SK-N-SH (cell line): ENCODE measurements around the gene INPP5A. TPM values are rescaled to one million over a fixed set of nuclear protein-coding genes. Genes with fewer than 3 reads are reported as not detected.

Source experiments
- CTCF ChIA-PET: fragments of 300-600, 350-600 bp; formaldehyde crosslinking; extraction: SDS; loops from one replicate; lab custom pipeline; 2021; lab: Yijun Ruan, JAX
- POLR2A ChIA-PET: fragments of 350-600 bp; sonication (Branson Sonifier 250); formaldehyde crosslinking; extraction: SDS; loops from one replicate; lab custom pipeline; 2020; ENCODE audit warnings: antibody characterized with exemption, inconsistent platforms; lab: Yijun Ruan, JAX
- DNase-seq: peaks from one replicate; pipeline ENCODE4 v3.0.0; 2012
- H2AFZ ChIP-seq: fragments of 200-600 bp; sonication (generic); 2 replicates; pipeline ENCODE4 v1.8.1; 2016; ENCODE audit warnings: antibody characterized with exemption, mild to moderate bottlenecking, low read depth
- H3F3A ChIP-seq: fragments of 200-600 bp; sonication (generic); replicated peaks from 2 replicates; pipeline ENCODE3; 2016; ENCODE audit warnings: antibody characterized with exemption, mild to moderate bottlenecking; ENCODE audit not compliant: insufficient read depth
- H3K27ac ChIP-seq, 2 experiments: fragments of 200-500 bp in 1 of 2; fragments of 200-600 bp in 1 of 2; sonication (Bioruptor generic) in 1 of 2; sonication (generic), shearing (Covaris generic) in 1 of 2; 2 replicates each; pipeline versions ENCODE4 v1.5.1 to v1.6.1; 2014 to 2016; ENCODE audit warnings: low read depth in 2 of 2, inconsistent platforms in 1 of 2, low read length in 1 of 2, mild to moderate bottlenecking in 1 of 2, mixed read lengths in 1 of 2
- H3K27me3 ChIP-seq: fragments of 200-600 bp; sonication (generic), shearing (Covaris generic); 2 replicates; pipeline ENCODE4 v1.6.1; 2016; ENCODE audit warnings: mixed run types; ENCODE audit not compliant: insufficient read depth
- H3K36me3 ChIP-seq, 2 experiments: fragments of 200-500 bp in 1 of 2; fragments of 200-600 bp in 1 of 2; sonication (Bioruptor generic) in 1 of 2; sonication (generic) in 1 of 2; replicated peaks in 1 of 2; 2 replicates each; pipeline versions ENCODE3 to v1.5.1; 2014 to 2016; ENCODE audit warnings: low read length in 1 of 2, mild to moderate bottlenecking in 1 of 2; ENCODE audit not compliant: insufficient read depth in 2 of 2, control insufficient read depth in 1 of 2
- H3K4me1 ChIP-seq, 2 experiments: fragments of 200-500 bp in 1 of 2; fragments of 200-600 bp in 1 of 2; sonication (Bioruptor generic) in 1 of 2; sonication (generic), shearing (Covaris generic) in 1 of 2; 2 replicates each; pipeline versions ENCODE4 v1.5.1 to v1.6.1; 2014 to 2016; ENCODE audit warnings: low read depth in 1 of 2, low read length in 1 of 2, mixed run types in 1 of 2; ENCODE audit not compliant: insufficient read depth in 2 of 2, control insufficient read depth in 1 of 2
- H3K4me2 ChIP-seq: fragments of 200-600 bp; sonication (generic), shearing (Covaris generic); 2 replicates; pipeline ENCODE4 v1.6.1; 2017; ENCODE audit warnings: mixed run types
- H3K4me3 ChIP-seq, 2 experiments: fragments of 200-500 bp in 1 of 2; fragments of 200-600 bp in 1 of 2; sonication (Bioruptor generic) in 1 of 2; sonication (generic), shearing (Covaris generic) in 1 of 2; 2 replicates each; pipeline versions ENCODE4 v1.5.1 to v1.8.1; 2014 to 2016; ENCODE audit warnings: low read depth in 2 of 2, inconsistent platforms in 1 of 2, low read length in 1 of 2, mild to moderate bottlenecking in 1 of 2, mixed read lengths in 1 of 2, moderate library complexity in 1 of 2
- H3K79me2 ChIP-seq: fragments of 200-600 bp; sonication (generic); 2 replicates; pipeline ENCODE4 v1.8.1; 2017; ENCODE audit warnings: mild to moderate bottlenecking; ENCODE audit not compliant: insufficient read depth
- H3K9ac ChIP-seq: fragments of 200-600 bp; sonication (generic); 2 replicates; pipeline ENCODE4 v1.6.1; 2017; ENCODE audit warnings: mixed run types
- H3K9me2 ChIP-seq: fragments of 200-600 bp; sonication (generic); 2 replicates; pipeline ENCODE4 v1.6.1; 2017; ENCODE audit warnings: mixed run types
- H3K9me3 ChIP-seq: fragments of 200-600 bp; sonication (generic); 2 replicates; pipeline ENCODE4 v1.6.1; 2017; ENCODE audit warnings: mixed run types, mild to moderate bottlenecking, moderate library complexity
- H4K20me1 ChIP-seq: fragments of 200-600 bp; sonication (generic); 2 replicates; pipeline ENCODE4 v1.6.1; 2017; ENCODE audit warnings: mild to moderate bottlenecking, mixed run types; ENCODE audit not compliant: insufficient read depth
- CHD2 ChIP-seq: fragments of 150-350 bp; IDR thresholded peaks from 2 replicates; pipeline ENCODE4 v1.6.1; 2018; ENCODE audit warnings: low read length; ENCODE audit not compliant: partially characterized antibody
- ELF1 ChIP-seq: IDR thresholded peaks from 2 replicates; pipeline ENCODE4 v1.4.0; 2012
- EZH2phosphoT487 ChIP-seq: fragments of 200-600 bp; sonication (generic); IDR thresholded peaks from 2 replicates; pipeline ENCODE4 v1.6.1; 2017; ENCODE audit warnings: low read depth, mixed run types, mild to moderate bottlenecking, antibody characterized with exemption, moderate library complexity, borderline replicate concordance
- FOXJ3 ChIP-seq: sonication (generic); formaldehyde crosslinking; IDR thresholded peaks from 2 replicates; pipeline ENCODE4 v1.5.1; 2020; ENCODE audit warnings: mild to moderate bottlenecking, missing genetic modification reagents
- FOXM1 ChIP-seq: IDR thresholded peaks from 2 replicates; pipeline ENCODE4 v1.4.0; 2012; ENCODE audit warnings: low read depth, mild to moderate bottlenecking
- GABPA ChIP-seq: IDR thresholded peaks from 2 replicates; pipeline ENCODE4 v1.4.0; 2012; ENCODE audit warnings: low read depth, mild to moderate bottlenecking
- MAX ChIP-seq: IDR thresholded peaks from 2 replicates; pipeline ENCODE4 v1.4.0; 2012; ENCODE audit warnings: low read depth
- POLR2AphosphoS5 ChIP-seq: IDR thresholded peaks from 2 replicates; pipeline ENCODE4 v1.6.1; 2012; ENCODE audit warnings: low read depth, low read length
- RAD21 ChIP-seq: IDR thresholded peaks from 2 replicates; pipeline ENCODE4 v1.6.1; 2012; ENCODE audit warnings: mild to moderate bottlenecking, low read length
- REST ChIP-seq: IDR thresholded peaks from 2 replicates; pipeline ENCODE4 v1.6.1; 2012; ENCODE audit warnings: mild to moderate bottlenecking, low read depth, low read length, moderate library complexity
- RXRA ChIP-seq: IDR thresholded peaks from 2 replicates; pipeline ENCODE4 v1.4.0; 2012; ENCODE audit warnings: low read depth, mild to moderate bottlenecking, borderline replicate concordance
- SIN3A ChIP-seq: IDR thresholded peaks from 2 replicates; pipeline ENCODE4 v1.6.1; 2012; ENCODE audit warnings: low read depth, mild to moderate bottlenecking, low read length, moderate library complexity, borderline replicate concordance
- TAF1 ChIP-seq: IDR thresholded peaks from 2 replicates; pipeline ENCODE4 v1.6.1; 2012; ENCODE audit warnings: low read depth, mild to moderate bottlenecking, low read length, moderate library complexity, borderline replicate concordance
- TCF12 ChIP-seq: IDR thresholded peaks from 2 replicates; pipeline ENCODE4 v1.4.0; 2012
- TEAD4 ChIP-seq: IDR thresholded peaks from 2 replicates; pipeline ENCODE4 v1.4.0; 2012; ENCODE audit warnings: mild to moderate bottlenecking, borderline replicate concordance; ENCODE audit not compliant: insufficient read depth
- YY1 ChIP-seq: IDR thresholded peaks from 2 replicates; pipeline ENCODE4 v1.4.0; 2012; ENCODE audit warnings: low read depth, mild to moderate bottlenecking
- WGBS: methylation state at CpG from one replicate; pipeline ENCODE4 v1.1.6; 2017; ENCODE audit warnings: low lambda C conversion rate; 5-methylcytosine and 5-hydroxymethylcytosine counted together
- polyA plus RNA-seq, 3 experiments: library from polyadenylated mRNA; depleted of rRNA; stranded (reverse); fragments of >200 nt; gene quantifications; 2 replicates each; pipeline ENCODE4 v1.2.3, GENCODE V29; 2012
- TF ChIP-seq, protein P1 (sequence below): fragments of 200-600 bp; sonication (generic); IDR thresholded peaks from 2 replicates; pipeline ENCODE4 v1.6.1; 2017; ENCODE audit warnings: antibody characterized with exemption, mild to moderate bottlenecking, moderate library complexity
- TF ChIP-seq, protein P2 (sequence below): fragments of 150-350 bp; IDR thresholded peaks from 2 replicates; pipeline ENCODE4 v1.6.1; 2016; ENCODE audit warnings: mild to moderate bottlenecking, low read depth, low read length

The INPP5A gene
- polyA plus RNA-seq, 1 of the 3 experiments (the other 2 are of a cell fraction) = 12.0 TPM

DNA sequence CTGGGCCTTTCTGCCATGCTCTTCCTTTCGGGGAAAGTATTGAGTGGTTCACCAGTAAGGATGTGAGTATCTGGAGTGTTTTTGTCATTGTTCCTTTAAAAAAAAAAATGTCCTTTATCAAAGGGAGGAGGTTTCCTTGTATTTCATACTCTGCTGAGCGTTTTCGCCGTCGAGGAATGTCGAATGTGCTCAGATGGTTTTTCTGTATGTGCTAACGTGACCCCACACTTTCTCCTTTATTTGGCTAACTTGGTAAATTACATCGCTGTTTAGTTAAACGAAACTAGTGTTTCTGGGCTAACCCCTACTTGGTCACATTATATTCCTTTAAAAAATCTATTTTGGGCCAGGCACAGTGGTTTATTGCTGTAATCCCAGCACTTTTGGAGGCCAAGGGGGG, 45.9 kb downstream of the INPP5A start:
- CTCF ChIA-PET = interaction anchor here (1.0 kb wide), 1 partner anchor 349 kb away, joined by 4 read pairs; no protein-coding TSS in a partner anchor

DNA sequence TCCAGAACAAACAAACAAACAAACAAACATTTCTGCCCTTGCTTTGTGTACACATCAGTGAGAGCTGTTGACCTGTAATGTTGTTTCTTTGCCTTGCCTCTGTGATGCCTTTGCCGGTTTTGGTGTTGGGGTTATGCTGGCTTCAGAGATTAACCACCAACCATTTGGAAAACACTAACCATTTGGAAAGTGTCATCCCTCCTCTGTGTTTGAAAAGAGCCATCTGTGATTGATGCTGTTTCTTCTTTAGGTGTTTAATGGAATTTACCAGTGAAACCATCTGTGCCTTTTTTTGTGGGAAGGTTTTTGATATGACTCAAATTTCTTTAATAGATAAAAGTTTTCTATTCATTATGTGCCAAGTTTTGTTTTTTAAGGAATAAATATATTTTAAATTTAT, 46.5 kb downstream of the INPP5A start:
- DNase-seq = no peak
- TF ChIP-seq EZH2phosphoT487 (no peak), SIN3A (no peak), GABPA (no peak), FOXM1 (no peak), FOXJ3 (no peak), TAF1 (no peak), RAD21 (no peak), ELF1 (no peak), REST (no peak), POLR2AphosphoS5 (no peak), TEAD4 (no peak), YY1 (no peak)
- TF ChIP-seq, protein P1, sequence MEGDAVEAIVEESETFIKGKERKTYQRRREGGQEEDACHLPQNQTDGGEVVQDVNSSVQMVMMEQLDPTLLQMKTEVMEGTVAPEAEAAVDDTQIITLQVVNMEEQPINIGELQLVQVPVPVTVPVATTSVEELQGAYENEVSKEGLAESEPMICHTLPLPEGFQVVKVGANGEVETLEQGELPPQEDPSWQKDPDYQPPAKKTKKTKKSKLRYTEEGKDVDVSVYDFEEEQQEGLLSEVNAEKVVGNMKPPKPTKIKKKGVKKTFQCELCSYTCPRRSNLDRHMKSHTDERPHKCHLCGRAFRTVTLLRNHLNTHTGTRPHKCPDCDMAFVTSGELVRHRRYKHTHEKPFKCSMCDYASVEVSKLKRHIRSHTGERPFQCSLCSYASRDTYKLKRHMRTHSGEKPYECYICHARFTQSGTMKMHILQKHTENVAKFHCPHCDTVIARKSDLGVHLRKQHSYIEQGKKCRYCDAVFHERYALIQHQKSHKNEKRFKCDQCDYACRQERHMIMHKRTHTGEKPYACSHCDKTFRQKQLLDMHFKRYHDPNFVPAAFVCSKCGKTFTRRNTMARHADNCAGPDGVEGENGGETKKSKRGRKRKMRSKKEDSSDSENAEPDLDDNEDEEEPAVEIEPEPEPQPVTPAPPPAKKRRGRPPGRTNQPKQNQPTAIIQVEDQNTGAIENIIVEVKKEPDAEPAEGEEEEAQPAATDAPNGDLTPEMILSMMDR = no peak
- TF ChIP-seq, protein P2, sequence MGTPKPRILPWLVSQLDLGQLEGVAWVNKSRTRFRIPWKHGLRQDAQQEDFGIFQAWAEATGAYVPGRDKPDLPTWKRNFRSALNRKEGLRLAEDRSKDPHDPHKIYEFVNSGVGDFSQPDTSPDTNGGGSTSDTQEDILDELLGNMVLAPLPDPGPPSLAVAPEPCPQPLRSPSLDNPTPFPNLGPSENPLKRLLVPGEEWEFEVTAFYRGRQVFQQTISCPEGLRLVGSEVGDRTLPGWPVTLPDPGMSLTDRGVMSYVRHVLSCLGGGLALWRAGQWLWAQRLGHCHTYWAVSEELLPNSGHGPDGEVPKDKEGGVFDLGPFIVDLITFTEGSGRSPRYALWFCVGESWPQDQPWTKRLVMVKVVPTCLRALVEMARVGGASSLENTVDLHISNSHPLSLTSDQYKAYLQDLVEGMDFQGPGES = no peak
- ChIA-PET CTCF (interaction anchor here (1.0 kb wide), 1 partner anchor 350 kb away, joined by 4 read pairs; no protein-coding TSS in a partner anchor), POLR2A (no interaction called here)
- no peak overlapping the region for H2AFZ ChIP-seq
- H3K9ac ChIP-seq = no peak overlapping the region
- H3K27ac ChIP-seq = no peak overlapping the region
- H3F3A ChIP-seq = no peaks in the 10 kb centered on the region
- WGBS = 94% methylated on average over 1 of the region's 1 CpG
- H3K79me2 ChIP-seq = peaks cover 39% of the 10 kb centered on the region; the same call in 1 of the 2 replicates
- H3K36me3 ChIP-seq = no peaks in the 10 kb centered on the region
- no peaks in the 10 kb centered on the region for H3K27me3 ChIP-seq
- H4K20me1 ChIP-seq = peaks cover 10% of the 10 kb centered on the region; the same call in 1 of the 2 replicates
- peaks cover 5 to 11% of the 10 kb centered on the region in 2 experiments; a peak in 1 of 4 replicates for H3K4me1 ChIP-seq
- no peak overlapping the region for H3K4me2 ChIP-seq
- no peaks in the 10 kb centered on the region for H3K9me3 ChIP-seq
- H3K4me3 ChIP-seq = no peak overlapping the region
- H3K9me2 ChIP-seq = no peaks in the 10 kb centered on the region

More for the DNA sequence above, 45.9 kb downstream of the INPP5A start:
- Histone ChIP-seq H3K4me2 (no peak overlapping the region), H3K27me3 (no peaks in the 10 kb centered on the region), H3K4me3 (no peak overlapping the region), H4K20me1 (peaks cover 14% of the 10 kb centered on the region; the same call in 1 of the 2 replicates), H3K9ac (no peak overlapping the region), H3K79me2 (peaks cover 33% of the 10 kb centered on the region; the same call in 1 of the 2 replicates), H3K27ac (no peak overlapping the region)
- POLR2A ChIA-PET = no interaction called here
- no peak for TF ChIP-seq TCF12
- TF ChIP-seq CHD2 = no peak
- no peak for TF ChIP-seq TEAD4
- TF ChIP-seq MAX = no peak
- no peak for TF ChIP-seq RXRA
- TF ChIP-seq EZH2phosphoT487 = no peak
- TF ChIP-seq, all 33 proteins: peak for 0
- WGBS = 79% methylated on average over 9 of the region's 9 CpGs
- H3K9me3 ChIP-seq = no peaks in the 10 kb centered on the region
- no peaks in the 10 kb centered on the region for H3K9me2 ChIP-seq
- no peaks in the 10 kb centered on the region for H3K36me3 ChIP-seq
- H2AFZ ChIP-seq = no peak overlapping the region
- no peaks in the 10 kb centered on the region for H3F3A ChIP-seq
- DNase-seq = no peak
- H3K4me1 ChIP-seq = peaks cover 5 to 11% of the 10 kb centered on the region in 2 experiments; a peak in 1 of 4 replicates
